Uterus (tissue), 2 donors: ENCODE measurements around the gene OSR1.

ENCODE experiments used
- POLR2A ChIP-seq, 2 donors: fragments of 450-650 bp; IDR thresholded peaks; one replicate each; pipeline ENCODE4 v1.6.1; 2016; ENCODE audit warnings: antibody characterized with exemption in 2 of 2, mild to moderate bottlenecking in 1 of 2, moderate library complexity in 1 of 2
- TF ChIP-seq, protein P1 (sequence below), 4 experiments: fragments of 200-600 bp in 2 of 4; fragments of 450-650 bp in 2 of 4; sonication (generic) in 2 of 4; IDR thresholded peaks; one replicate each; pipeline ENCODE4 v1.5.1; 2016 to 2019; ENCODE audit warnings: antibody characterized with exemption in 4 of 4, mild to moderate bottlenecking in 2 of 4, moderate library complexity in 1 of 4

- TF ChIP-seq, protein P1, sequence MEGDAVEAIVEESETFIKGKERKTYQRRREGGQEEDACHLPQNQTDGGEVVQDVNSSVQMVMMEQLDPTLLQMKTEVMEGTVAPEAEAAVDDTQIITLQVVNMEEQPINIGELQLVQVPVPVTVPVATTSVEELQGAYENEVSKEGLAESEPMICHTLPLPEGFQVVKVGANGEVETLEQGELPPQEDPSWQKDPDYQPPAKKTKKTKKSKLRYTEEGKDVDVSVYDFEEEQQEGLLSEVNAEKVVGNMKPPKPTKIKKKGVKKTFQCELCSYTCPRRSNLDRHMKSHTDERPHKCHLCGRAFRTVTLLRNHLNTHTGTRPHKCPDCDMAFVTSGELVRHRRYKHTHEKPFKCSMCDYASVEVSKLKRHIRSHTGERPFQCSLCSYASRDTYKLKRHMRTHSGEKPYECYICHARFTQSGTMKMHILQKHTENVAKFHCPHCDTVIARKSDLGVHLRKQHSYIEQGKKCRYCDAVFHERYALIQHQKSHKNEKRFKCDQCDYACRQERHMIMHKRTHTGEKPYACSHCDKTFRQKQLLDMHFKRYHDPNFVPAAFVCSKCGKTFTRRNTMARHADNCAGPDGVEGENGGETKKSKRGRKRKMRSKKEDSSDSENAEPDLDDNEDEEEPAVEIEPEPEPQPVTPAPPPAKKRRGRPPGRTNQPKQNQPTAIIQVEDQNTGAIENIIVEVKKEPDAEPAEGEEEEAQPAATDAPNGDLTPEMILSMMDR (IDR thresholded peaks at IDR 0.05), result no peak
- no peak for TF ChIP-seq POLR2A (IDR thresholded peaks at IDR 0.05)
Measured at GRCh38 chr2:19361325-19361990, 3.0 kb upstream of the OSR1 start.
